Urinary bladder (tissue), 4 donors: Measurements from ENCODE around the gene TMEM179. TPM values are rescaled to one million over a fixed set of nuclear protein-coding genes. Genes with fewer than 3 reads are reported as not detected.

Experiments used
- DNase-seq: peaks from one replicate; pipeline ENCODE4 v3.0.0-alpha.2; 2015; ENCODE audit errors: extremely low spot score
- H3K27ac ChIP-seq: one replicate; pipeline ENCODE4 v1.5.1; 2013; ENCODE audit warnings: low read depth, mild to moderate bottlenecking, moderate library complexity
- H3K36me3 ChIP-seq: one replicate; pipeline ENCODE4 v1.6.1; 2013; ENCODE audit warnings: mild to moderate bottlenecking, moderate library complexity; ENCODE audit not compliant: insufficient read depth
- H3K4me1 ChIP-seq: one replicate; pipeline ENCODE4 v1.6.1; 2013; ENCODE audit warnings: mild to moderate bottlenecking, moderate library complexity; ENCODE audit not compliant: insufficient read depth
- H3K4me3 ChIP-seq: one replicate; pipeline ENCODE4 v1.5.1; 2013; ENCODE audit warnings: low read depth, low read length
- WGBS: extraction: QIAGEN DNeasy Blood & Tissue Kit; methylation state at CpG from one replicate; pipeline ENCODE4 v1.1.7; 2013; 5-methylcytosine and 5-hydroxymethylcytosine counted together
- polyA plus RNA-seq: library from polyadenylated mRNA; stranded (reverse); fragments of 200-250 nt; gene quantifications from one replicate; pipeline ENCODE4 v1.2.3, GENCODE V29; 2013
- total RNA-seq: library from RNA; depleted of rRNA; stranded (reverse); fragments of >200 nt; gene quantifications from one replicate; pipeline ENCODE4 v1.2.3, GENCODE V29; 2014
- donor health status: healthy with polysubstance abuse.
- donor health status: healthy.

TMEM179 gene
- total and polyA plus RNA-seq, 2 donors = 1.9 to 3.0 TPM

GRCh38 chr14:104545151-104545941 is 59.2 kb downstream of the TMEM179 start:
- no peak overlapping the region for H3K4me3 ChIP-seq

GRCh38 chr14:104544362-104544961 is 60.1 kb downstream of the TMEM179 start:
- Histone ChIP-seq H3K4me3 (no peak overlapping the region), H3K27ac (no peak overlapping the region), H3K4me1 (no peaks in the 10 kb centered on the region), H3K36me3 (no peaks in the 10 kb centered on the region)
- no peak for DNase-seq
- WGBS = 76% methylated on average over 17 of the region's 17 CpGs

More at GRCh38 chr14:104545151-104545941, 59.2 kb downstream of the TMEM179 start:
- no peaks in the 10 kb centered on the region for H3K36me3 ChIP-seq
- WGBS = 60% methylated on average over 32 of the region's 32 CpGs
- H3K4me1 ChIP-seq = no peaks in the 10 kb centered on the region
- DNase-seq = no peak
- no peak overlapping the region for H3K27ac ChIP-seq

- DNase-seq = no peak
- Histone ChIP-seq H3K4me3 (no peak overlapping the region), H3K36me3 (no peaks in the 10 kb centered on the region), H3K27ac (no peak overlapping the region), H3K4me1 (no peaks in the 10 kb centered on the region)
- WGBS = 89% methylated on average over 16 of the region's 16 CpGs
These were observed 61.4 kb downstream of the TMEM179 start for GRCh38 chr14:104542871-104543830.

- Histone ChIP-seq H3K4me1 (no peaks in the 10 kb centered on the region), H3K36me3 (no peaks in the 10 kb centered on the region), H3K4me3 (no peak overlapping the region), H3K27ac (no peak overlapping the region)
- no peak for DNase-seq
- 48% methylated on average over 11 of the region's 11 CpGs for WGBS
These were observed 62.6 kb downstream of the TMEM179 start for GRCh38 chr14:104541905-104542465.

Other genes starting within 250 kb of the TMEM179 start
- gene C14orf180, start 25.0 kb downstream of the TMEM179 start, total RNA-seq = 0.42 TPM
- 1.2 TPM for gene C14orf180, start 25.0 kb downstream of the TMEM179 start, polyA plus RNA-seq
- gene INF2, start 84.8 kb upstream of the TMEM179 start, total RNA-seq = 20.6 TPM
- 54.2 TPM for gene INF2, start 84.8 kb upstream of the TMEM179 start, polyA plus RNA-seq
- gene ADSS1, start 119.5 kb upstream of the TMEM179 start, total RNA-seq = 5.4 TPM
- gene ADSS1, start 119.5 kb upstream of the TMEM179 start, polyA plus RNA-seq = 8.4 TPM
- gene SIVA1, start 148.4 kb upstream of the TMEM179 start, total RNA-seq = 39.9 TPM
- 280 TPM for gene SIVA1, start 148.4 kb upstream of the TMEM179 start, polyA plus RNA-seq
- gene AKT1, start 191.0 kb upstream of the TMEM179 start, total RNA-seq = 70.3 TPM
- 162 TPM for gene AKT1, start 191.0 kb upstream of the TMEM179 start, polyA plus RNA-seq
- gene ZBTB42, start 196.3 kb upstream of the TMEM179 start, total RNA-seq = 3.5 TPM
- gene ZBTB42, start 196.3 kb upstream of the TMEM179 start, polyA plus RNA-seq = 6.3 TPM